NCI-H1048 (cell line): Measurements from ENCODE around the gene PCA3.

ENCODE experiments used
- DNase-seq: peaks from one replicate; lab custom pipeline; 2025; lab: John Stamatoyannopoulos, UW

Gene PCA3

DNA sequence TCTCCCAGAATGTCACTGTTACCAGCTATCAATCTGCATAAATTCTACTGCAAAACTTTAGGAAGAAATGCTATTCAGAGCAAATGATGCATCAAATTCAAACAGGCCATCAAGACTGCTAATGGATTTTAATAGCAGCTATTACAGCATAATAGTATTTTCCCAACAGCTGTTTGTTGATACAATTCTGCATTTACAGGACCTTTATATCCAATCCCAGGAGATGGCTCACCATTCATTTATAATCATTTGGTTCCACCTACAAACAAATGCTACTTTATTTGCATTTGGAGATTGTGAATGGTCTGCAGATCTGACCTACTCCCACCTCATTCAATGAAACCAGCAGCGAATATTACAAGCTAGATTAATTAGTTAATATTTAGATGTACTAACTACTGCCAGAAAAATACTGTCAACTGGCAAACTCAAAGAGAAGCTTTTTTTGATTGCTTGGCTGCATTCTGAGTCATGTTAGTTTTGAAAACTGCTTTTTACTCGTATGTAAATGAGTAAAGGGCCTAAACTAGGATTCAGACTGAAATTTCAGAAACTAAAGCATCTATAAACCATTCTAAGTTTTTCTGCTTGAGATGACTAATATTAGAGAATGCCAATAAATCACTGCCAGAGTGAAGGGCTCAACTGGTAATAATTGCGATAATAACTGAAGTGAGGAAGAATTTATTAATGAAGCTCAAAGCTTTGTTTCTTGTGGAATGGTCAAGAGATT lies 7.1 kb upstream of the PCA3 start:
- DNase-seq: no peak

DNA sequence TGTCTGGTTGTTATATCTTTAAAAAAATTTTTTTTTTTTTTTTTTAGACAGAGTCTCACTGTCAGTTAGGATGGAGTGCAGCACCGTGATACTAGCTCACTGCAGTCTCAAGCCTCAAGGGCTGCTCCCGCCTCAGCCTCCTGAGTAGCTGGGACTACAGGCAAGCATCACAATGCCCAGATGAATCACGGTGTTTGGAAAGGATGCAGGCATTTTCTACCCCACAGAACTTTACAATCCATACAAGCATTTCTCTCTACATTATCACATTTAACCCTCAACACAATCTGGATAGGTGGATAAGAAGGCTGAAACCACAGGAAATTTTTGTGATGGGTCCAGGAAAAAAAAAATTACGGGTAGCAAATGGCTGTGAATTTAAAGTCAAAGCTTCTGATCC lies 5.8 kb upstream of the PCA3 start:
- no peak for DNase-seq

GRCh38 chr9:76759732-76760131 lies 4.5 kb upstream of the PCA3 start:
- no peak for DNase-seq

- no peak for DNase-seq
Measured at GRCh38 chr9:76761448-76761847, 2.8 kb upstream of the PCA3 start.

GRCh38 chr9:76766126-76766525 lies 1.9 kb downstream of the PCA3 start:
- no peak for DNase-seq

DNA sequence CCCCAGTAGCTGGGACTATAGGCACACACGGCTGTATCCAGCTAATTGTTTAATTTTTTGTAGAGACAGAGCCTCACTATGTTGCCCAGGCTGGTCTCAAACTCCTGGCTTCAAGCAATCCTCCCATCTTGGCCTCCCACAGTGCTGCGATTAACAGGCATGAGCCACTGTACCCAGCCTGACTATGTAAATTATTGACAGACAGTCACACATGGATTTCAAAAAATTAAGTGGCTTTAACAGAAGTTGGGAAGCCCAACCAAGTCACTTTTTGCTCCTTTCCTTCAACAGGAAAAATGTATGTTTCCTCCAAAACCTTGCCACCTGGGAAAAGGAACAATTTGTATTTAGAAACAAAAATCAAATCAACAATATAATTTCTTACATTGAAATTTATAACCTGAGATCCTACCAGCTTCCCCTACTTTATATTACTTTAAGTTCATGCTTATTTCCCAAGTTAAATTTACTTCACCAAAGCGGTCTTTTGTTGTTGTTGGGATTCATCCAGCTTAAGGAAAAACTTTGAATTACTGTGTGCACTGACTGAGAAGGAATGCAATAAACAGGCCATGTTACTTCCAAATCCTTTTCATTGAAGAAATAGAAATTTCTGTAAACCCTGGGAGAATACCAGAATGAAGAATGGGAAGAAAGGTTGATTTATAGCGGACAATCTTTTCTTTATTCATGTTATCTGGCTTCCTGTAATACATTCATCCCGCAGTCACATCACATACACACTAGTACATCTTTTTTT lies 8.6 kb downstream of the PCA3 start:
- DNase-seq: no peak

DNA sequence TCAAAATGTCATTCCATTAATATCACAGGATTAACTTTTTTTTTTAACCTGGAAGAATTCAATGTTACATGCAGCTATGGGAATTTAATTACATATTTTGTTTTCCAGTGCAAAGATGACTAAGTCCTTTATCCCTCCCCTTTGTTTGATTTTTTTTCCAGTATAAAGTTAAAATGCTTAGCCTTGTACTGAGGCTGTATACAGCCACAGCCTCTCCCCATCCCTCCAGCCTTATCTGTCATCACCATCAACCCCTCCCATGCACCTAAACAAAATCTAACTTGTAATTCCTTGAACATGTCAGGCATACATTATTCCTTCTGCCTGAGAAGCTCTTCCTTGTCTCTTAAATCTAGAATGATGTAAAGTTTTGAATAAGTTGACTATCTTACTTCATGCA lies 20.6 kb downstream of the PCA3 start:
- no peak for DNase-seq

DNA sequence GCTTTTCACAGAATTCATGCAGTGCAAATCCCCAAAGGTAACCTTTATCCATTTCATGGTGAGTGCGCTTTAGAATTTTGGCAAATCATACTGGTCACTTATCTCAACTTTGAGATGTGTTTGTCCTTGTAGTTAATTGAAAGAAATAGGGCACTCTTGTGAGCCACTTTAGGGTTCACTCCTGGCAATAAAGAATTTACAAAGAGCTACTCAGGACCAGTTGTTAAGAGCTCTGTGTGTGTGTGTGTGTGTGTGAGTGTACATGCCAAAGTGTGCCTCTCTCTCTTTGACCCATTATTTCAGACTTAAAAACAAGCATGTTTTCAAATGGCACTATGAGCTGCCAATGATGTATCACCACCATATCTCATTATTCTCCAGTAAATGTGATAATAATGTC lies 21.3 kb downstream of the PCA3 start:
- DNase-seq: no peak

DNA sequence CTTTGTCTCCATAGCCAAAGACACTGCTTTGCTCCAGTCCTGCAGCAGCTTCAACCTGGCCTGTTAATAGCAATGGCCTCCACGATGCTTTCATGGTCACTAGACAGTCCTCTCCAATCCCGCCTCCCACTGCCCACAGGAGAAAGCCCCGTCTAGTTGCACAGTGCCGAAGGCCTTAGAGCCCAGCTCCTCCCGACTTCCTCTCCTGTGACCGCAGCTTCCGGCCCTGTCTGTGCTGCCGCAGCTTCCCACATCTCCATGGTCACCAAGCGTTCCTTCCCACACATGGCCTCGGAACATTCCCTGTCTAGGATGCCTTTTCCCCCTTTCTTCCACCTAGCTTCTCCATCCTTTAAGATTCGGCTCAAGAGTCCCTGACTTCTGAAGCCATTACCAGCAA lies 23.4 kb downstream of the PCA3 start:
- DNase-seq: no peak

- no peak for DNase-seq
Measured at GRCh38 chr9:76789840-76790239, 25.6 kb downstream of the PCA3 start.

DNA sequence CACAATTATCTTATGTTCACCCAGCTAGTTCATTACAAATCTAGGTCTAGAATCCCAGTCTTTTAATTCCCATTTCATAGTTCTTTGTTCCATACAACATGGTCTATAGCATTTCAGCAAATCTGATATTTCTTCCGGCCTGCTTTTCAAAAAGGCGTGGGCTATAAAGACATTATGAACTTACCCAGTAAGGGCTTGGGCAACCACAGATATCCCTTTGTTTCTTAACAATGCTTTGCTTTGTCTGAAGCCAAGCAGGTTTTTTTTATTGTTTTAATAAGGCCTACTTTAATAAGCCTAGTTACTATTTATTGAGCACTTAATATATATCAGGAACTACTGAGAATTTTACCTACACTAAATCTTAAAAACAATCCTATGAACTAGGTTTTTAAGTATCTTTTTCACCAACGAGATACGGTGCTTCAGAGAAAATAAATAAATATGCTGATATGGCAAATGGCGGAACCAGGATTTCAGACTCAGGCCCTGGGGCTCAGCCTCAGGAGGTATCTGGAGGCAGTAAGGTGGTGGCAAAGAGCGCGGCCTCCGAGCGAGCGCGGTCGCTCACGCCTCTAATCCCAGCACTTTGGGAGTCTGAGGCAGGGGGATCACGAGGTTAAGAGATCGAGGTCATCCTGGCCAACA lies 29.7 kb downstream of the PCA3 start:
- DNase-seq: no peak

GRCh38 chr9:76796296-76796695 lies 32.1 kb downstream of the PCA3 start:
- no peak for DNase-seq

DNA sequence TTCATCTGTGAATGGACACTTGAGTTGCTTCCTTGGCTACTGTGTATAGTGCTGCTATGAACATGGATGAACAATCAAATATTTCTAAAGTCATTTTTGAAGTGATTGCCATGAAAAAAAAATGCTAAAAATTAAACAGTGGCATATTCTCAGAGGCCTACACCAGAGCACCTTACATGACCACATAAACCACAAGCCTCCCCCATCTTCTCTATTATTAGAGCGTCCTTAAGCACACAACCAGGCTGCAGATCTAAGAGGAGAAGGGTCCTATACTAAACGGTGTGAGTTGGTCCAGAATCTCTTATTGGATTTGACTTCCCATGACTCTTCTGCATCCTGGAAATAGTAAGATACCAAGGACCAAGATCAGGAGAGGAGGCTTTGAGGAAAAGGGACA lies 34.3 kb downstream of the PCA3 start:
- no peak for DNase-seq

- DNase-seq: no peak
Measured at GRCh38 chr9:76799473-76799872, 35.2 kb downstream of the PCA3 start.

DNA sequence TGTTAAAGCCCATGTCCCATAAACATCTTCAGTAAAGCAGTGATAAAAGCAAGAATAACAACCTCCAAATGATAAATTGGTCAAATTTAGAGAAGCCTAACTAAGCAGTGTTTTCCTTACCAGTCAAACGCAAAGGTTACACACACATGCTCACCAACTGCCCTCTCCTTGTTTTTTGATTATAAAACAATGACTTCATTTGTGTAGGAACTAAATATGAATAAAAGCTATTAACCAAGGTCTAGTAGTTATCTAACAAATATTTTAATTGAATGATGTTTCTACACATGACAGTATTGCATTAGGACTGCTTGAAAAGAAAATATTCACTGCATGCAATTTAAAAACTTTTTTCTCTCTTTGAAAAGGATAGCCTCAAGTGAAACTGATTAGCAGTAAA lies 36.7 kb downstream of the PCA3 start:
- DNase-seq: no peak

DNA sequence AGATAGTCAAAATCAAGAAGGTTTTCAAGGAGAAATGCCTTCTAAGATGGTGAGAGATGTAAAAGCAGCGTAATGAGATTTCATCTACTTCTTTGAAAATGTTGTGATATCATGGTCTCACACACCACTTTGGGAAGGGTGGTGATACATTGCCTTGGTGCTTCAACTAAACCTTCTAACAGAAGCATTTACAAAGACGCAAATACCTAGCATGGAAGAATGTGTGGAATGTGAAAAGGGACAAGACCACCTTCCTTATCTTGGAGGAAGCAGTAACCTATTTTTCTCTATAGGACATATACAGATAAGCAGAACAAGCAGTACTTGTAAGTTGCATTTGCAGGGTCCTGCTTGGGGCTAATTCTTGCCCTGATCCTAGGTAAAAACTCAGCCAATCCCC lies 38.8 kb downstream of the PCA3 start:
- no peak for DNase-seq

DNA sequence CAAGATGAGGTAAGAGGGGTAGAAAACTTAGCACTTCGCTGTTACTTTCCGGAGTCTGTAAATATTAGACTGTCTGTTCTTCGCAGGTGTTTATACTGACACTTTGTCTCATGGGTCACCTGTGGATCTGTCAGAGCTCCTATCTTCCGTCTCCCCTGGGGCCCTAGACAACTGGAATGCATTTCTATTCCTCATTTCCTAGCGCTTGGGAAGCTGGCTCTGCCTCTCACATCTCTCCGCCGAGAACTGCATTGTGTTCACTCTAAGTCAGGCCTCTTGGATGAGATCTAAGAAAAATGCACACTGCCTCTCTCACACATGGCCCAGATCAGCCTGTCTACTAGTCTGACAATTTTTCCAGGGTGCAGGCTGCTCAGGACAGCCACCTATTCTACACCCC lies 39.5 kb downstream of the PCA3 start:
- DNase-seq: no peak

GRCh38 chr9:76808636-76809035 lies 44.4 kb downstream of the PCA3 start:
- no peak for DNase-seq

GRCh38 chr9:76810377-76810957 lies 46.2 kb downstream of the PCA3 start:
- DNase-seq: peak; percentile 19

- no peak for DNase-seq
Measured at GRCh38 chr9:76812591-76812990, 48.4 kb downstream of the PCA3 start.

DNA sequence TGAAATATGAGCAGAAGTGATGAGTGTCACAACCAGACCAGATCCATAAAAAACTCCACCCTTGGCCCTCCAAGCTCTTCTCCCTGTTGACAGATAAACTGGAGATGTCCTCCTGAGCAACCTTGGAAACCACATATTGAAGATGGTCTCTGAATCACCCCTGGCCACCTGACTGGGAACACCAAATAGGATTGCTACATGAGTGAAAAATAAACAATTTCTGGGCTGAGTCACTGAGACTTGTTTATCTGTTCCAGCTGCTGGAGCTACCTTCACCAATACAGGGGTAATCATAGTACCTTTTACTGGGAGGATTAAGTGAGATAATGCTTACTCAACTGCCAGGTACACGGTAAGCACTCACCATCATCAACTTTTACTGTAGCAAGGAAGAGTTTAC lies 53.3 kb downstream of the PCA3 start:
- DNase-seq: no peak

DNA sequence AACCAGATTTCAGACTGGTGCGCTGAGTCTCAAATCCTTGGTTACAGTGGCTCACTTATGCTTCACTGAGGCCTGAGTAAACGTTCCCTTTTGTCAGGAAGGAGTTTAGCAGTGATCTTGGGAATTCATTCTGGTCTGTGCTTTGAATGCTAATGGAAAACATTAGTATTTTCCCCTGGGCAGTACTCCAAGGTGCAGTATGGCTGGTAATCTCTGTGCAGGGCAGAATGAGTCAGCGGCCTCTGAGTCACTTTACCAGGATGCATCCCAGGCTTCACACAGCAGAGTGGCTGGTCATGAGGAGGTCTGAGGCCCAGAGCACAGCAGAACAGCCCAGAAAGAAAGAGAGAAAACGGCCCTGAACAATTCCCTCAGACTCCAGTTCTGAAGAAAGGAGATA lies 54.0 kb downstream of the PCA3 start:
- DNase-seq: no peak

GRCh38 chr9:76820431-76820830 lies 56.2 kb downstream of the PCA3 start:
- no peak for DNase-seq
